OCI-LY1 (cell line): ENCODE data around the gene THUMPD3.

ENCODE experiments used
- H2AFZ ChIP-seq: fragments of 200-600 bp; sonication (generic), shearing (Covaris generic); 2 replicates; pipeline ENCODE4 v1.6.0; 2014; ENCODE audit warnings: antibody characterized with exemption, mild to moderate bottlenecking, low read length
- H3F3A ChIP-seq: fragments of 200-600 bp; sonication (generic), shearing (Covaris generic); 2 replicates; pipeline ENCODE4 v1.6.0; 2014; ENCODE audit warnings: mild to moderate bottlenecking, antibody characterized with exemption, low read length, moderate library complexity; ENCODE audit not compliant: insufficient read depth
- H3K27ac ChIP-seq: fragments of 200-600 bp; sonication (generic); 2 replicates; pipeline ENCODE4 v1.5.1; 2014; ENCODE audit warnings: low read length, mixed run types, mild to moderate bottlenecking, low read depth; ENCODE audit not compliant: poor library complexity, severe bottlenecking
- H3K27me3 ChIP-seq: fragments of 200-600 bp; sonication (generic); 2 replicates; pipeline ENCODE4 v1.6.0; 2014; ENCODE audit warnings: antibody characterized with exemption, mild to moderate bottlenecking, low read length, moderate library complexity; ENCODE audit not compliant: insufficient read depth
- H3K36me3 ChIP-seq: fragments of 200-600 bp; sonication (generic); 2 replicates; pipeline ENCODE4 v1.6.1; 2014; ENCODE audit warnings: mild to moderate bottlenecking, antibody characterized with exemption, low read length, moderate library complexity, mixed read lengths; ENCODE audit not compliant: insufficient read depth
- H3K4me1 ChIP-seq: fragments of 200-600 bp; sonication (generic); 2 replicates; pipeline ENCODE4 v1.5.1; 2014; ENCODE audit warnings: mild to moderate bottlenecking, low read length, moderate library complexity; ENCODE audit not compliant: insufficient read depth, severe bottlenecking
- H3K4me2 ChIP-seq: fragments of 200-600 bp; sonication (generic), shearing (Covaris generic); 2 replicates; pipeline ENCODE4 v1.6.1; 2014; ENCODE audit warnings: low read length
- H3K4me3 ChIP-seq: fragments of 200-600 bp; sonication (generic); 2 replicates; pipeline ENCODE4 v1.5.1; 2014; ENCODE audit warnings: low read length, low read depth, mild to moderate bottlenecking, mixed read lengths; ENCODE audit not compliant: poor library complexity, severe bottlenecking
- H3K79me2 ChIP-seq: fragments of 200-600 bp; shearing (Covaris generic); 2 replicates; pipeline ENCODE4 v1.6.1; 2016; ENCODE audit warnings: mixed run types, low read length, mixed read lengths; ENCODE audit not compliant: insufficient read depth
- H3K9ac ChIP-seq: fragments of 200-600 bp; sonication (generic), shearing (Covaris generic); 2 replicates; pipeline ENCODE4 v1.6.1; 2014; ENCODE audit warnings: mild to moderate bottlenecking, low read length, mixed read lengths
- H3K9me2 ChIP-seq: fragments of 200-600 bp; sonication (generic), shearing (Covaris generic); 2 replicates; pipeline ENCODE4 v1.6.1; 2014; ENCODE audit warnings: low read depth, mild to moderate bottlenecking, low read length, mixed read lengths
- H3K9me3 ChIP-seq: fragments of 200-600 bp; shearing (Covaris generic); 2 replicates; pipeline ENCODE4 v1.6.1; 2014; ENCODE audit warnings: low read length, mixed read lengths
- H4K20me1 ChIP-seq: fragments of 200-600 bp; sonication (generic), shearing (Covaris generic); 2 replicates; pipeline ENCODE4 v1.6.0; 2016; ENCODE audit warnings: mild to moderate bottlenecking, low read length; ENCODE audit not compliant: insufficient read depth
- EZH2 ChIP-seq: fragments of 200-600 bp; sonication (generic), shearing (Covaris generic); IDR thresholded peaks from 2 replicates; pipeline ENCODE4 v1.8.0; 2017; ENCODE audit warnings: borderline replicate concordance, mixed run types, mild to moderate bottlenecking, antibody characterized with exemption, low read length, moderate library complexity, mixed read lengths
- TF ChIP-seq, protein P1 (sequence below): fragments of 200-600 bp; sonication (generic), shearing (Covaris generic); IDR thresholded peaks from 2 replicates; pipeline ENCODE4 v1.5.1; 2017; ENCODE audit warnings: mild to moderate bottlenecking, antibody characterized with exemption, low read length, moderate library complexity, mixed read lengths

THUMPD3 gene

GRCh38 chr3:9420850-9421549 lies 58.1 kb downstream of the THUMPD3 start:
- no peak overlapping the region for H2AFZ ChIP-seq
- H3K27ac ChIP-seq: no peak overlapping the region
- no peaks in the 10 kb centered on the region for H3K27me3 ChIP-seq
- H3K4me1 ChIP-seq: peaks cover 12% of the 10 kb centered on the region
- H3K4me3 ChIP-seq: no peak overlapping the region
- no peaks in the 10 kb centered on the region for H3F3A ChIP-seq
- H3K79me2 ChIP-seq: peaks cover 92% of the 10 kb centered on the region
- no peak overlapping the region for H3K9ac ChIP-seq
- peaks cover 39% of the 10 kb centered on the region for H3K36me3 ChIP-seq
- TF ChIP-seq, protein P1, sequence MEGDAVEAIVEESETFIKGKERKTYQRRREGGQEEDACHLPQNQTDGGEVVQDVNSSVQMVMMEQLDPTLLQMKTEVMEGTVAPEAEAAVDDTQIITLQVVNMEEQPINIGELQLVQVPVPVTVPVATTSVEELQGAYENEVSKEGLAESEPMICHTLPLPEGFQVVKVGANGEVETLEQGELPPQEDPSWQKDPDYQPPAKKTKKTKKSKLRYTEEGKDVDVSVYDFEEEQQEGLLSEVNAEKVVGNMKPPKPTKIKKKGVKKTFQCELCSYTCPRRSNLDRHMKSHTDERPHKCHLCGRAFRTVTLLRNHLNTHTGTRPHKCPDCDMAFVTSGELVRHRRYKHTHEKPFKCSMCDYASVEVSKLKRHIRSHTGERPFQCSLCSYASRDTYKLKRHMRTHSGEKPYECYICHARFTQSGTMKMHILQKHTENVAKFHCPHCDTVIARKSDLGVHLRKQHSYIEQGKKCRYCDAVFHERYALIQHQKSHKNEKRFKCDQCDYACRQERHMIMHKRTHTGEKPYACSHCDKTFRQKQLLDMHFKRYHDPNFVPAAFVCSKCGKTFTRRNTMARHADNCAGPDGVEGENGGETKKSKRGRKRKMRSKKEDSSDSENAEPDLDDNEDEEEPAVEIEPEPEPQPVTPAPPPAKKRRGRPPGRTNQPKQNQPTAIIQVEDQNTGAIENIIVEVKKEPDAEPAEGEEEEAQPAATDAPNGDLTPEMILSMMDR: no peak
- TF ChIP-seq EZH2: no peak
- no peak overlapping the region for H3K4me2 ChIP-seq
- H3K9me3 ChIP-seq: no peaks in the 10 kb centered on the region
- H4K20me1 ChIP-seq: peaks cover 8% of the 10 kb centered on the region; the same call in 1 of the 2 replicates
- H3K9me2 ChIP-seq: no peaks in the 10 kb centered on the region

GRCh38 chr3:9422712-9423424 lies 60.0 kb downstream of the THUMPD3 start:
- Histone ChIP-seq H4K20me1 (peaks cover 4% of the 10 kb centered on the region; the same call in 1 of the 2 replicates), H3K4me1 (peaks cover 12% of the 10 kb centered on the region), H3K9me3 (no peaks in the 10 kb centered on the region), H2AFZ (no peak overlapping the region), H3K27ac (peak overlapping the region; percentile 43), H3K4me2 (peak overlapping the region; percentile 16; the same call in 1 of the 2 replicates), H3K9me2 (no peaks in the 10 kb centered on the region), H3K36me3 (peaks cover 52% of the 10 kb centered on the region), H3K9ac (peak overlapping the region; percentile 10; the same call in 1 of the 2 replicates), H3K79me2 (peaks cover 78% of the 10 kb centered on the region), H3K27me3 (no peaks in the 10 kb centered on the region), H3K4me3 (no peak overlapping the region), H3F3A (no peaks in the 10 kb centered on the region; the same call in 1 of the 2 replicates)
- TF ChIP-seq, protein P1: peak; percentile 40
- no peak for TF ChIP-seq EZH2

DNA sequence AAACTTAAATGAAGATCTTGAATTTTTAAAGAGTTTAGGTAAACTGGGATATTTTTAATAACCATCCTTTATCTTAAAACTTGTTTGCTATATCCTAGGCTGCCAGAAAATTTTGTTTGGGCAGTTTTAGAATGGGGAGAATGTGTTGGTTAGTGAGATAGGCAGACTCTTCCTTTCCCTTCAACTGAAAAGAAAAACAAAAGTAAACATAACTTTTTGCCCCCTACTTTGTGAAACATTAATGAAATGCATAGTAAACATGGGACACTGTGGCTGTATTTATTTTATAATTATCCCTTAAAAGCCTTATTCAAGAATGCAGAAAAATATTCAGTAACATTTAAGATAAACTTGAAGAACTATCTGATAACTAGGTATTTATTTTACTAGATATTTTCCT lies 65.6 kb downstream of the THUMPD3 start:
- peaks cover 4% of the 10 kb centered on the region; the same call in 1 of the 2 replicates for H4K20me1 ChIP-seq
- H3K27me3 ChIP-seq: no peaks in the 10 kb centered on the region
- H2AFZ ChIP-seq: no peak overlapping the region
- peaks cover 26% of the 10 kb centered on the region for H3K79me2 ChIP-seq
- H3K4me2 ChIP-seq: no peak overlapping the region
- peaks cover 100% of the 10 kb centered on the region for H3K36me3 ChIP-seq
- no peak overlapping the region for H3K27ac ChIP-seq
- no peaks in the 10 kb centered on the region for H3K4me1 ChIP-seq
- H3F3A ChIP-seq: no peaks in the 10 kb centered on the region; the same call in 1 of the 2 replicates
- H3K9ac ChIP-seq: no peak overlapping the region
- no peaks in the 10 kb centered on the region for H3K9me3 ChIP-seq
- TF ChIP-seq, protein P1: no peak
- no peak overlapping the region for H3K4me3 ChIP-seq
- H3K9me2 ChIP-seq: no peaks in the 10 kb centered on the region
